HG02870 (cell line): ENCODE data around the gene NDUFS2.
"Not testable (repeated sequence)": the region's sequence is repeated elsewhere in the genome, so short reads cannot be mapped to it uniquely, and the experiment has no call there.

Experiments used
- ATAC-seq: cut with Tn5 transposase; IDR thresholded peaks from one replicate; pipeline ENCODE4 v1.9.1; 2021; ENCODE audit warnings: mild to moderate bottlenecking, moderate library complexity; ENCODE audit not compliant: unreplicated experiment

NDUFS2 gene

GRCh38 chr1:161242313-161242712 is 40.1 kb downstream of the NDUFS2 start:
- no peak for ATAC-seq

DNA sequence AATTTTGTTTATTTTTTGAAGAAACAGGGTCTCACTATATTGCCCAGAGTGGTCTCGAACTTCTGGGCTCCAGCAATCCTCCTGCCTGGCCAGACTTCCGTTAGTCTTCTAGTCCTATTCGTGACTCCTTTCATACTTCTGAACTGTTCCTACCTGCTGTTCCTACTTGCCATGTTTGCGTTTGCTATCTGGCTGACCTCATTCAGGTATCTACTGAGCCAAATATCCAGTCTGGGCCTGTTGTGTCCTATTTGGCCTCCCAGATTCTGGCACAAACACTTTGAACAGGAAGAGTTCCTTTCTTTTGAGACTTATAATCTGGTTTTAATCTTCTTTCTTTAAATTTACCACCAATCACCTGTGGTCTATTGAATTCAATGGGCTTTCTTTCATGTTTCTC is 42.7 kb downstream of the NDUFS2 start:
- ATAC-seq: no peak

DNA sequence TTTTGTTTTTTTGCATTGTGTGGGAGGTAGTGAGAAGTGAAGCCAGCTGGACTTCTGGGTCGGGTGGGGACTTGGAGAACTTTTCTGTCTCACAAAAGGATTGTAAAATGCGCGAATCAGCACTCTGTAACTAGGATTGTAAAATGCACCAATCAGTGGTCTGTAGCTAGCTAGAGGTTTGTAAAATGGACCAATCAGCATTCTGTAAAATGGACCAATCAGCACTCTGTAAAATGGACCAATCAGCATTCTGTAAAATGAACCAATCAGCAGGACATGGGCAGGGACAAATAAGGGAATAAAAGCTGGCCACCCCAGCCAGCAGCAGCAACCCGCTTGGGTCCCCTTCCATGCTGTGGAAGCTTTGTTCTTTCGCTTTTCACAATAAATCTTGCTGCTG is 47.9 kb downstream of the NDUFS2 start:
- not testable (repeated sequence) for ATAC-seq

GRCh38 chr1:161250829-161251228 is 48.7 kb downstream of the NDUFS2 start:
- ATAC-seq: no peak

DNA sequence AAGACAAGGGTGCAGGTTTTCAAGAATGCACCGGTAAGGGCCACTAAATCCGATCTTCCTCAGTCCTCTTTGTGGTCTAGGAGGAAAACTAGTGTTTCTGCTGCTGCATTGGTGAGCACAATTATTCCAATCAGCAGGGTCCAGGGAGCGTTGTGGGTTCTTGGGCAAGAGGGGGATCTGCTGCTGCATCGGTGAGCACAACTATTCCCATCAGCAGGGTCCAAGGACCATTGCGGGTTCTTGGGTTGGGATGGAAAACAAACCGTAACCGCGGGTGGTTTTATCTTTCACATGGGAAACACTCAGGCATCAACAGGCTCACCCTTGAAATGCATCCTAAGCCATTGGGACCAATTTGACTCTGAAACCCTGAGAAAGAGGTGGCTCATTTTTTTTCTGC is 49.4 kb downstream of the NDUFS2 start:
- ATAC-seq: no peak

GRCh38 chr1:161255302-161255701 is 53.1 kb downstream of the NDUFS2 start:
- not testable (repeated sequence) for ATAC-seq

GRCh38 chr1:161255955-161256520 is 53.9 kb downstream of the NDUFS2 start:
- not testable (repeated sequence) for ATAC-seq

GRCh38 chr1:161257109-161257508 is 54.9 kb downstream of the NDUFS2 start:
- not testable (repeated sequence) for ATAC-seq

GRCh38 chr1:161258439-161259344 is 56.5 kb downstream of the NDUFS2 start, which contains the start of gene PCP4L1:
PCP4L1 (plus strand) TSS chr1:161258745; CDS start chr1:161258975, 230 bp downstream.
- ATAC-seq: no peak

GRCh38 chr1:161259345-161259702 is 57.2 kb downstream of the NDUFS2 start:
- ATAC-seq: no peak

- ATAC-seq: no peak
Measured at GRCh38 chr1:161259765-161260164, 57.6 kb downstream of the NDUFS2 start.

GRCh38 chr1:161260376-161261260 is 58.5 kb downstream of the NDUFS2 start:
- ATAC-seq: no peak

GRCh38 chr1:161261261-161262235 is 59.4 kb downstream of the NDUFS2 start:
- ATAC-seq: no peak
